ENCODE data around the gene SPTSSA.

- TF ChIP-seq POLR2AphosphoS5 (IDR thresholded peaks at IDR 0.05) (peak; percentile 81), CTCF (IDR thresholded peaks at IDR 0.05) (peak in 2 of 4 experiments; percentile 12 to 39)
Measured at GRCh38 chr14:34496679-34497513, 34.9 kb upstream of the SPTSSA start.
